Measurements from ENCODE around the gene RAB15. TPM values are rescaled to one million over a fixed set of nuclear protein-coding genes. Genes with fewer than 3 reads are reported as not detected.

Gene RAB15
- total and polyA plus RNA-seq, 9 of the 15 experiments (the other 6 are each of a cell fraction or from before 2014, with no cell fraction given) = 0.09 to 0.30 (median 0.16) TPM; not detected in 2

- TF ChIP-seq ZNF609 (CRISPR knock-in tag; IDR thresholded peaks at IDR 0.05; ENCODE audit: borderline replicate concordance) (no peak), STAG1 (CRISPR knock-in tag; IDR thresholded peaks at IDR 0.05; ENCODE audit: borderline replicate concordance) (peak; percentile 41; the same call in 1 of the 2 replicates), GABPB1 (CRISPR knock-in tag; IDR thresholded peaks at IDR 0.05) (peak; percentile 56), ZBTB5 (IDR thresholded peaks at IDR 0.05) (no peak), DEAF1 (CRISPR knock-in tag; IDR thresholded peaks at IDR 0.05) (peak; percentile 74), IRF2 (CRISPR knock-in tag; IDR thresholded peaks at IDR 0.05) (no peak), ZNF592 (IDR thresholded peaks at IDR 0.05) (peak; percentile 44; the same call in 1 of the 2 replicates), PRDM10 (IDR thresholded peaks at IDR 0.05; ENCODE audit: partially characterized antibody) (peak; percentile 31)
Observed at GRCh38 chr14:64986648-64987437, 14.7 kb upstream of the RAB15 start, which contains the start of gene FNTB (continued).
